A673 (cell line): ENCODE data around the gene SPPL3.

Experiments
- CTCF ChIP-seq: fragments of 300-800, 200-600 bp; sonication (generic); conservative IDR thresholded peaks from 2 replicates; pipeline ENCODE4 v1.5.1; 2017; ENCODE audit warnings: low read depth, mild to moderate bottlenecking, antibody characterized with exemption, low read length, moderate library complexity, mixed read lengths
- EZH2 ChIP-seq: fragments of 200-600 bp; sonication (generic); IDR thresholded peaks from 2 replicates; pipeline ENCODE4 v1.6.1; 2017; ENCODE audit warnings: borderline replicate concordance, low read depth, mild to moderate bottlenecking, mixed read lengths, antibody characterized with exemption, low read length; ENCODE audit not compliant: poor library complexity, severe bottlenecking

DNA sequence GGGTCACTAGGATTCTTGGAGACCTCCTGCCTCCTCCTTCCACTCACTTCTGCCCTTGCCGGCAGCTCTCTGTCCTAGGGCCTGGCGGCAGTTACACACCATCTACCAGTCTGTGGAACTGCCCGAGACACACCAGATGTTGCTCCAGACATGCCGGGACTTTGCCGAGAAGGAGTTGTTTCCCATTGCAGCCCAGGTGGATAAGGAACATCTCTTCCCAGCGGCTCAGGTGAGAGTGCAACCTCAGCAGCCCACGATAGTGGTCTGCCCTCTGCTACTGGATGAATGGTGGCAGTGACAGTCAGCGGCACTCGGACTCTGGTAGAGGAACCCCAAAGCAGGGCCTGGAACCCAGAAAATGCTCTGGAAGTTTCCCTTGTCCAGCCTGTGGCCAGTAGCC lies 177.2 kb downstream of the SPPL3 start:
- TF ChIP-seq CTCF (no peak), EZH2 (no peak)
